ENCODE data around the gene RAB11FIP4.

GRCh38 chr17:31479062-31479408, 87.6 kb downstream of the RAB11FIP4 start:
- no peak for TF ChIP-seq YY1 (IDR thresholded peaks at IDR 0.05; ENCODE audit: low read depth)
- TF ChIP-seq REST (IDR thresholded peaks at IDR 0.05; ENCODE audit: low read depth, low read length) = no peak
- no peak for TF ChIP-seq RXRA (IDR thresholded peaks at IDR 0.05; ENCODE audit: borderline replicate concordance, low read depth)
- no peak for TF ChIP-seq CTCF (IDR thresholded peaks at IDR 0.05)
- no peak for TF ChIP-seq IRF3 (IDR thresholded peaks at IDR 0.05; ENCODE audit: low read depth, low read length)
- no peak for TF ChIP-seq EP300 (IDR thresholded peaks at IDR 0.05; ENCODE audit: borderline replicate concordance in 1 of 2, low read depth in 1 of 2, low read length in 1 of 2)
- TF ChIP-seq SMC3 (IDR thresholded peaks at IDR 0.05; ENCODE audit: low read depth, low read length) = no peak
- TF ChIP-seq EZH2phosphoT487 (IDR thresholded peaks at IDR 0.05; ENCODE audit: borderline replicate concordance, low read depth) = no peak
- no peak for TF ChIP-seq MXI1 (IDR thresholded peaks at IDR 0.05; ENCODE audit: low read depth, low read length)
